Sigmoid colon (tissue), 7 donors: ENCODE results near the gene PSG3. TPM values are rescaled to one million over a fixed set of nuclear protein-coding genes. Genes with fewer than 3 reads are reported as not detected.
"Not testable (repeated sequence)": the region's sequence is repeated elsewhere in the genome, so short reads cannot be mapped to it uniquely, and the experiment has no call there.

Experiments used
- DNase-seq: peaks from one replicate; pipeline ENCODE4 v3.0.0-alpha.2; 2019
- H3K27ac ChIP-seq, 4 donors: fragments of 200-600 bp; sonication (generic); one replicate each; pipeline ENCODE4 v1.5.1; 2016 to 2019; ENCODE audit warnings: mild to moderate bottlenecking in 1 of 4
- H3K27me3 ChIP-seq, 3 donors: fragments of 200-600 bp; sonication (generic); one replicate each; pipeline ENCODE4 v1.5.1; 2019; ENCODE audit warnings: mild to moderate bottlenecking in 1 of 3
- H3K36me3 ChIP-seq, 4 donors: fragments of 200-600 bp; sonication (generic); one replicate each; pipeline ENCODE4 v1.5.1; 2016 to 2019
- H3K4me1 ChIP-seq, 4 donors: fragments of 200-600 bp; sonication (generic); one replicate each; pipeline ENCODE4 v1.5.1; 2017 to 2019
- H3K4me3 ChIP-seq, 4 donors: fragments of 200-600 bp; sonication (generic); one replicate each; pipeline ENCODE4 v1.5.1; 2017 to 2019; ENCODE audit warnings: mild to moderate bottlenecking in 2 of 4, moderate library complexity in 1 of 4
- H3K9me3 ChIP-seq, 4 donors: fragments of 200-600 bp in 3 of 4; sonication (generic) in 3 of 4; one replicate each; pipeline versions ENCODE4 v1.5.1 to v1.6.1; 2013 to 2019
- EP300 ChIP-seq, 4 donors: sonication (generic); formaldehyde crosslinking; IDR thresholded peaks; one replicate each; pipeline ENCODE4 v1.6.1; 2017; ENCODE audit warnings: antibody characterized with exemption in 4 of 4
- POLR2A ChIP-seq, 2 donors: fragments of 450-650 bp; IDR thresholded peaks; one replicate each; pipeline ENCODE4 v1.6.1; 2016; ENCODE audit warnings: antibody characterized with exemption in 2 of 2, mild to moderate bottlenecking in 2 of 2, moderate library complexity in 2 of 2
- POLR2AphosphoS5 ChIP-seq, 4 donors: sonication (generic); formaldehyde crosslinking; IDR thresholded peaks; one replicate each; pipeline ENCODE4 v1.6.1; 2017; ENCODE audit warnings: antibody characterized with exemption in 4 of 4
- WGBS, 2 donors: extraction: QIAGEN DNeasy Blood & Tissue Kit; methylation state at CpG; one replicate each; pipeline ENCODE4 v1.1.7; 2013; 5-methylcytosine and 5-hydroxymethylcytosine counted together
- intact Hi-C: fragments of 100-400 bp; cut with DNase I; formaldehyde crosslinking; loops from one replicate; pipeline ENCODE4 v1.15.1; 2023
- polyA plus RNA-seq, 3 donors: library from polyadenylated mRNA; stranded (reverse); fragments of 200-250 nt; gene quantifications; one replicate each; pipeline ENCODE4 v1.2.3, GENCODE V29; 2013
- total RNA-seq, 4 donors: library from RNA; depleted of rRNA; stranded (reverse); fragments of >200 nt; gene quantifications; one replicate each; pipeline ENCODE4 v1.1.0, GENCODE V29; 2016
- TF ChIP-seq, protein P1 (sequence below), 4 experiments: fragments of 450-650 bp in 3 of 4; fragments of 200-600 bp in 1 of 4; IDR thresholded peaks; one replicate each; pipeline ENCODE4 v1.5.1; 2016 to 2019; ENCODE audit warnings: antibody characterized with exemption in 4 of 4, mild to moderate bottlenecking in 3 of 4, moderate library complexity in 2 of 4
- donor health status: healthy with polysubstance abuse.
- donor health status: Bipolar disorder and iron deficiency.
- donor health status: healthy.

Gene PSG3
- total and polyA plus RNA-seq, 7 donors, result not detected

DNA sequence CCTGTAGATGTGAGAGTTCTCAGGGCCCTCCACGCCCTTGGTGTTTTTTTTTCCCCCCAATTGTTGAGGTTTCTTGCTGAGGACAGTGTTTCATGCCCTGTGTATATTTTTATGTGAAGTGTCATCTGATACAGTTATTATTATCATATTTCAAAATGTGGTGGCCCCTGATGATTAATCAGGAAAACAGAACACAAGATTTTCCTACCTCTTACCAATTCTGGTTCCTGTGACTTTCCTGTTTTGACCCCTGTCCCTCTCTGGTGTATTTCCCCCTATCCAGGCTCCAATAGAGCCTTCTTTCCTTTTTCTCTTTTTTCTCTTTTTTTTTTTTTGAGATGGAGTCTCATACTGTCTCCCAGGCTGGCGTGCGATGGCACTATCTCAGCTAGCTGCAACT is 24.6 kb upstream of the PSG3 start:
- H3K27ac ChIP-seq, result no peak overlapping the region
- no peaks in the 10 kb centered on the region for H3K27me3 ChIP-seq
- no peak overlapping the region for H3K4me3 ChIP-seq
- no peak for DNase-seq
- no peaks in the 10 kb centered on the region for H3K36me3 ChIP-seq
- TF ChIP-seq, protein P1, sequence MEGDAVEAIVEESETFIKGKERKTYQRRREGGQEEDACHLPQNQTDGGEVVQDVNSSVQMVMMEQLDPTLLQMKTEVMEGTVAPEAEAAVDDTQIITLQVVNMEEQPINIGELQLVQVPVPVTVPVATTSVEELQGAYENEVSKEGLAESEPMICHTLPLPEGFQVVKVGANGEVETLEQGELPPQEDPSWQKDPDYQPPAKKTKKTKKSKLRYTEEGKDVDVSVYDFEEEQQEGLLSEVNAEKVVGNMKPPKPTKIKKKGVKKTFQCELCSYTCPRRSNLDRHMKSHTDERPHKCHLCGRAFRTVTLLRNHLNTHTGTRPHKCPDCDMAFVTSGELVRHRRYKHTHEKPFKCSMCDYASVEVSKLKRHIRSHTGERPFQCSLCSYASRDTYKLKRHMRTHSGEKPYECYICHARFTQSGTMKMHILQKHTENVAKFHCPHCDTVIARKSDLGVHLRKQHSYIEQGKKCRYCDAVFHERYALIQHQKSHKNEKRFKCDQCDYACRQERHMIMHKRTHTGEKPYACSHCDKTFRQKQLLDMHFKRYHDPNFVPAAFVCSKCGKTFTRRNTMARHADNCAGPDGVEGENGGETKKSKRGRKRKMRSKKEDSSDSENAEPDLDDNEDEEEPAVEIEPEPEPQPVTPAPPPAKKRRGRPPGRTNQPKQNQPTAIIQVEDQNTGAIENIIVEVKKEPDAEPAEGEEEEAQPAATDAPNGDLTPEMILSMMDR (IDR thresholded peaks at IDR 0.05), result no peak
- TF ChIP-seq EP300 (IDR thresholded peaks at IDR 0.05) (no peak), POLR2AphosphoS5 (IDR thresholded peaks at IDR 0.05) (no peak), POLR2A (IDR thresholded peaks at IDR 0.05) (no peak)
- 65 to 86% methylated on average over 3 of the region's 3 CpGs for WGBS, 2 donors
- no peaks in the 10 kb centered on the region for H3K9me3 ChIP-seq
- intact Hi-C loops, result no loop called here
- peaks cover 0 to 24% (median 20%) of the 10 kb centered on the region in 4 donors for H3K4me1 ChIP-seq

DNA sequence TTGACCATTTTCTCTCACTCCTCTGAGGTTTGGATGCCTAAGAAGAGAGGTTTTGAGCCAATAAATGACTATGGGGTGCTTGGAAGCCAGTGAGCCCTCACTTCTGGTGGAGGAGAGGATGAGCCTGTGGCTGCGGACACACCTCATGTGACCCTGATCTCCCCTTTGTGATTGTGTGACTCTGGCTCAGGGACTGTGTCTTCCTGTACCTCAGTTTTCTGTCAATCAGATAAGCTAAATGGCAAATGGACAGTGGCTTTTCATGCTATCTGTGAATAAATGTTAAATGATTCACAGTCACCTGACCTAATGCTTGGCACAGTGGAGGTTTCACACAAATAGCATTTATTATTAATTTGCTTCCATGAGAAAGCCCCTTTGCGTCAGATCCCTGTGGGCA is 22.5 kb upstream of the PSG3 start:
- WGBS, 2 donors, result 90 to 92% methylated on average over 2 of the region's 2 CpGs
- H3K27ac ChIP-seq, result no peak overlapping the region
- peaks cover 0 to 24% (median 20%) of the 10 kb centered on the region in 4 donors for H3K4me1 ChIP-seq
- no peaks in the 10 kb centered on the region for H3K27me3 ChIP-seq
- no peak overlapping the region for H3K4me3 ChIP-seq
- H3K36me3 ChIP-seq, result no peaks in the 10 kb centered on the region
- no peak for DNase-seq
- intact Hi-C loops, result no loop called here
- TF ChIP-seq POLR2AphosphoS5 (IDR thresholded peaks at IDR 0.05), result no peak
- TF ChIP-seq POLR2A (IDR thresholded peaks at IDR 0.05), result no peak
- TF ChIP-seq, protein P1 (IDR thresholded peaks at IDR 0.05), result no peak
- no peak for TF ChIP-seq EP300 (IDR thresholded peaks at IDR 0.05)
- no peaks in the 10 kb centered on the region for H3K9me3 ChIP-seq

DNA sequence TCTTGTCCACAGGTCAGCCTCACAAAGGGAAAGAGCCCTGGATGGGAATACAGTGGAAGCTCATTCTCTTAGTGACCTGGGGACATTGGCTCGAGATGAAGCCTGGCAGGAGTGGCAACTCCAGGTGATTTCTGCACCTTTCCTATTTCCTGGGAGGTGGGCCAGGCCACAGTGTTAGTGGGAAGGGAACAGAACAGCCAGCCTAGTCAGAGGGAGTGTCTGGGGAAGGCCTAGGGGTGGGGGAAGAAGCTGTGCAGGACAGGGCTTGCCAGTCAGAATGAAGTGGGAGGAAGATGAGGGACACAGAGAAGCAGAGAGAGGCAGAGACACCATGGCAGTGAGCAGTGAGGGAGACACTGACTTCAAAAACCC is 21.6 kb upstream of the PSG3 start:
- Histone ChIP-seq H3K27ac (peak overlapping the region in 1 of 4 donors; percentile 37), H3K4me1 (peaks cover 0 to 24% (median 20%) of the 10 kb centered on the region in 4 donors)
- H3K36me3 ChIP-seq, DNase-seq, H3K4me3 ChIP-seq, intact Hi-C loops, H3K9me3 ChIP-seq, H3K27me3 ChIP-seq: not testable (repeated sequence)
- WGBS, 2 donors, result 26 to 70% methylated on average over 1 of the region's 1 CpG

DNA sequence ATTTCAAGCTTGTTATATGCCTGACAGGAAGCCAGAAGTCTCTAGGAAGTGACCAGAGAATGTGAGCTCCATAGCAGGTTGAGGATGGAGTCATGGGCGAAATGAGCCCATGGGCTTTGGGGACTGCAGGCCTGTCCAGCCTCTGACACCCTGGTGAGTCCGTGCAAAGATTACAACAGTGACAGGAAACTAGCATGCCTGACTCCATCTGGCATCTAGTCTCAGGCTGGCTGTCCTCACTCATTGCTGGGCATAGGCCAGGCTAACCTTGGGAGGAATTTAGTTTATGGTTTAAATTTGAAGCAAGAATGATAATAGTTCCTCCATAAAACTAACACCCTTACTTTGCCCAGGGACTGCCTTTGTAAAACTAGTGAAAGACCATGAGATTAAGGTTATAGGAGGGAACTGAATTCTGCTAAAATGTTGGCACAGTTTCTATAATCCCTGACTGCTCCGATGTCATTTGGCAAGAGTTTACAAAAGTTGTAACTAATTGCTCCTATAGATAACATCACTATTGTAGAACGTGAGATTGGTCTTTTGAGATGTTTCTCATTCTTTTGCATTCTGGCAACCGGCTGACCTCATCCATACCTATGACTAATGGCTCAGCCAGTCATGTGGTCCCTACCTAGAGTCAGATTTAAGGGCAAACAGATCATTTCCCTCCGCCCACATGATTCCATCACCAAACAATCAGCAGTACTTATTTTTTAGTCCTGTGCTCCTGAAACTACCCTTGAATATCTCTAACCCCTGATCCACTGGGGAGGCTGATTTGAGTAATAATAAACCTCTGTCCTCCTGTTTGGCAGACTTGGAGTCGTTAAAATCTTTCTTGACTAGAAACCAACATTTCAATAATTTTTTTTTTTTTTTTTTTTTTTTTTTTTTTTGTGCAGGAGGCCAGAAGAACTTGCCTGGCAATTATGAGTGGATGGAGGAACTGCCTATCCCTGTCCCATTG is 21.0 kb upstream of the PSG3 start:
- DNase-seq, intact Hi-C loops, H3K4me3 ChIP-seq, H3K27me3 ChIP-seq, H3K9me3 ChIP-seq, H3K36me3 ChIP-seq: not testable (repeated sequence)
- peak overlapping the region in 3 of 4 donors; percentile 8 to 37 (median 23) for H3K27ac ChIP-seq
- WGBS, 2 donors, result 52 to 64% methylated on average over 7 of the region's 7 CpGs
- H3K4me1 ChIP-seq, result peaks cover 0 to 24% (median 20%) of the 10 kb centered on the region in 4 donors

DNA sequence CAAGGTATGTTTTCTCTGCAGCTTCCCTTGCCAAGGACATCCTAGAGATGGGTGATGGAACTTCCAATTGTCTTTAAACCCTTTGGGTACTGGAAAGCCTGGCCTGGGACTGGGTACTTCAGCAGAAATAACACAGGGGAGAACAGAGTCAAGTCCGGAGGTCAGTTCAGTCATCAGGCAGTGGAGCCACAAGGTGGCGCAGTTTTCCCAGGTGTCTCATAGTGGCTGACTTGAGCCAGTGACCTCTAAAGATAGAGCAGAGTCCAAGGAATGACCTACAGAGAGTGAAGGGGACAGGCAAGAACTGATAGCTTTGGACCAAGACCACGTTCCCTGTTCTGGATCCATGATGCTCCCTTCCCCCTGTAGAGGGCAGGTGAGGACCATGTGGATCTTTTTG is 18.4 kb upstream of the PSG3 start:
- H3K4me3 ChIP-seq, H3K27me3 ChIP-seq, H3K36me3 ChIP-seq, intact Hi-C loops, H3K9me3 ChIP-seq, H3K27ac ChIP-seq, DNase-seq: not testable (repeated sequence)
- TF ChIP-seq, protein P1 (IDR thresholded peaks at IDR 0.05), result peak in 1 of 4 experiments; percentile 12
- 13% methylated on average over 3 of the region's 3 CpGs for WGBS, 2 donors
- H3K4me1 ChIP-seq, result peaks cover 0 to 24% (median 20%) of the 10 kb centered on the region in 4 donors

DNA sequence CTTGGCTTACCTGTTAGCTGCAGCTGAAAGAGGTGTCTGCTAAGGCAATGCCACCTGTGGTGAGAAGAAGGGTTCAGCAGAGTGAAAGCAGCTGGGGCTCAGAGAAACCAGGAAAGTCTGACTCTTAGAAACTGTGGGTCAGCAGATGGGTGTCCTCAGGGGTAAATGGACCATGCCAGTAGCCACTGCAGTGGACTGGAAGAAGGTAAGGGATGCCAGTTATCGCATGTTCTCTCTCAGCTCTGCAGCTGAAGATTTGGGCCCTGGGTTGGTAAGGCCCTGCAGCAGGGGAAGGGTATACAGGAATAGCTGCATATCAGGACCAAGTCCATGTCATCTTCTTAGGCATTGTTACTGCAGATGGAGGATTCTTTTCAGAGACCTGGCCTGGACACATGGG is 12.0 kb upstream of the PSG3 start:
- H3K4me3 ChIP-seq, intact Hi-C loops, H3K27ac ChIP-seq, H3K36me3 ChIP-seq, H3K27me3 ChIP-seq, DNase-seq, H3K4me1 ChIP-seq, H3K9me3 ChIP-seq: not testable (repeated sequence)
- WGBS, 2 donors, result 94 to 96% methylated on average over 1 of the region's 1 CpG
